ENCODE measurements around the gene TK2. TPM values are rescaled to one million over a fixed set of nuclear protein-coding genes. Genes with fewer than 3 reads are reported as not detected.
"Not testable (repeated sequence)": the region's sequence is repeated elsewhere in the genome, so short reads cannot be mapped to it uniquely, and the experiment has no call there.

TK2 gene
- total RNA-seq, 1 donor from 2014 or later, result 13.1 TPM

- Mint-ChIP-seq H3K27me3 (ENCODE audit: unreplicated experiment) (peaks cover 6% of the 10 kb centered on the region), H3K4me3 (ENCODE audit: unreplicated experiment) (no peak overlapping the region), H3K27ac (ENCODE audit: unreplicated experiment) (peak overlapping the region; percentile 100), H3K36me3 (ENCODE audit: low read depth, unreplicated experiment) (peaks cover 15% of the 10 kb centered on the region), H3K9me3 (ENCODE audit: unreplicated experiment) (no peaks in the 10 kb centered on the region), H3K4me1 (ENCODE audit: unreplicated experiment) (peaks cover 73% of the 10 kb centered on the region)
- no peak for TF ChIP-seq CTCF (IDR thresholded peaks at IDR 0.05; ENCODE audit: unreplicated experiment)
- DNase-seq (ENCODE audit: low spot score), result peak; percentile 86
Observed at GRCh38 chr16:66516808-66517585, 32.9 kb downstream of the TK2 start.

GRCh38 chr16:66516509-66516807 is 33.5 kb downstream of the TK2 start:
- H3K27ac Mint-ChIP-seq (ENCODE audit: unreplicated experiment), result peak overlapping the region; percentile 100
- peaks cover 7% of the 10 kb centered on the region for H3K27me3 Mint-ChIP-seq (ENCODE audit: unreplicated experiment)
- TF ChIP-seq CTCF (IDR thresholded peaks at IDR 0.05; ENCODE audit: unreplicated experiment), result no peak
- peaks cover 73% of the 10 kb centered on the region for H3K4me1 Mint-ChIP-seq (ENCODE audit: unreplicated experiment)
- H3K4me3 Mint-ChIP-seq (ENCODE audit: unreplicated experiment), result peak overlapping the region; percentile 67
- no peaks in the 10 kb centered on the region for H3K9me3 Mint-ChIP-seq (ENCODE audit: unreplicated experiment)
- peaks cover 17% of the 10 kb centered on the region for H3K36me3 Mint-ChIP-seq (ENCODE audit: low read depth, unreplicated experiment)
- DNase-seq (ENCODE audit: low spot score), result no peak

- H3K36me3 Mint-ChIP-seq (ENCODE audit: low read depth, unreplicated experiment), result peaks cover 17% of the 10 kb centered on the region
- H3K27ac Mint-ChIP-seq (ENCODE audit: unreplicated experiment), result peak overlapping the region; percentile 100
- peak overlapping the region; percentile 67 for H3K4me3 Mint-ChIP-seq (ENCODE audit: unreplicated experiment)
- peak; percentile 31 for DNase-seq (ENCODE audit: low spot score)
- peaks cover 68% of the 10 kb centered on the region for H3K4me1 Mint-ChIP-seq (ENCODE audit: unreplicated experiment)
- peaks cover 7% of the 10 kb centered on the region for H3K27me3 Mint-ChIP-seq (ENCODE audit: unreplicated experiment)
- TF ChIP-seq CTCF (IDR thresholded peaks at IDR 0.05; ENCODE audit: unreplicated experiment), result peak; percentile 37
- H3K9me3 Mint-ChIP-seq (ENCODE audit: unreplicated experiment), result no peaks in the 10 kb centered on the region
Observed at GRCh38 chr16:66515596-66516508, 34.1 kb downstream of the TK2 start.

GRCh38 chr16:66514980-66515595 is 34.8 kb downstream of the TK2 start:
- H3K4me1 Mint-ChIP-seq (ENCODE audit: unreplicated experiment), result peaks cover 64% of the 10 kb centered on the region
- H3K27me3 Mint-ChIP-seq (ENCODE audit: unreplicated experiment); DNase-seq (ENCODE audit: low spot score); H3K9me3 Mint-ChIP-seq (ENCODE audit: unreplicated experiment); H3K4me3 Mint-ChIP-seq (ENCODE audit: unreplicated experiment): not testable (repeated sequence)
- H3K36me3 Mint-ChIP-seq (ENCODE audit: low read depth, unreplicated experiment), result peaks cover 18% of the 10 kb centered on the region
- H3K27ac Mint-ChIP-seq (ENCODE audit: unreplicated experiment), result peak overlapping the region; percentile 100

GRCh38 chr16:66514391-66514790 is 35.5 kb downstream of the TK2 start:
- H3K4me1 Mint-ChIP-seq (ENCODE audit: unreplicated experiment), result peaks cover 61% of the 10 kb centered on the region
- not testable (repeated sequence) for H3K9me3 Mint-ChIP-seq (ENCODE audit: unreplicated experiment); H3K27me3 Mint-ChIP-seq (ENCODE audit: unreplicated experiment); DNase-seq (ENCODE audit: low spot score); H3K4me3 Mint-ChIP-seq (ENCODE audit: unreplicated experiment); H3K27ac Mint-ChIP-seq (ENCODE audit: unreplicated experiment)
- H3K36me3 Mint-ChIP-seq (ENCODE audit: low read depth, unreplicated experiment), result peaks cover 21% of the 10 kb centered on the region

Measured in endothelial cell (in vitro differentiated cells).